CD4-positive, alpha-beta T cell treated with Interleukin-10 for 1 hour (primary cell): Measurements from ENCODE around the gene WFDC11.
"Not testable (repeated sequence)": the region's sequence is repeated elsewhere in the genome, so short reads cannot be mapped to it uniquely, and the experiment has no call there.

Source experiments
- DNase-seq: peaks from one replicate; pipeline ENCODE4 v3.0.0-alpha.2; 2020

The WFDC11 gene

GRCh38 chr20:45670139-45670538, at the start of gene WFDC11:
TSS of gene WFDC11 (minus strand) at chr20:45670239. CDS start at chr20:45650600, 19,639 bp downstream.
- no peak for DNase-seq

- DNase-seq = not testable (repeated sequence)
Measured at GRCh38 chr20:45716141-45716688, 46.2 kb upstream of the WFDC11 start.

GRCh38 chr20:45704969-45705637, 35.1 kb upstream of the WFDC11 start, which contains the start of gene WFDC10B:
TSS of gene WFDC10B (minus strand) at chr20:45705019. CDS start at chr20:45685992, 19,027 bp downstream.
- DNase-seq = no peak

GRCh38 chr20:45701873-45702272, 31.8 kb upstream of the WFDC11 start, which contains the start of gene WFDC13:
TSS of gene WFDC13 (plus strand) at chr20:45702038. CDS start at chr20:45702124, 86 bp downstream.
- no peak for DNase-seq

GRCh38 chr20:45701104-45701503, 31.1 kb upstream of the WFDC11 start:
- no peak for DNase-seq

GRCh38 chr20:45695496-45695895, 25.5 kb upstream of the WFDC11 start:
- DNase-seq = no peak

- DNase-seq = not testable (repeated sequence)
Measured at GRCh38 chr20:45693346-45693745, 23.3 kb upstream of the WFDC11 start.

GRCh38 chr20:45685896-45686295, 15.9 kb upstream of the WFDC11 start:
- DNase-seq = no peak

- no peak for DNase-seq
Measured at GRCh38 chr20:45679650-45680049, 9.6 kb upstream of the WFDC11 start.

- no peak for DNase-seq
Measured at GRCh38 chr20:45672765-45673164, 2.7 kb upstream of the WFDC11 start.

GRCh38 chr20:45657038-45657437, 13.0 kb downstream of the WFDC11 start:
- DNase-seq = not testable (repeated sequence)

GRCh38 chr20:45651726-45652125, 18.3 kb downstream of the WFDC11 start:
- DNase-seq = not testable (repeated sequence)

- DNase-seq = no peak
Measured at GRCh38 chr20:45649312-45649863, 20.7 kb downstream of the WFDC11 start.

- DNase-seq = no peak
Measured at GRCh38 chr20:45647441-45648050, 22.5 kb downstream of the WFDC11 start.

GRCh38 chr20:45646875-45647274, 23.2 kb downstream of the WFDC11 start:
- no peak for DNase-seq

GRCh38 chr20:45645869-45646268, 24.2 kb downstream of the WFDC11 start:
- not testable (repeated sequence) for DNase-seq

- DNase-seq = not testable (repeated sequence)
Measured at GRCh38 chr20:45641076-45641475, 29.0 kb downstream of the WFDC11 start.

GRCh38 chr20:45639687-45640086, 30.4 kb downstream of the WFDC11 start:
- DNase-seq = no peak

GRCh38 chr20:45636513-45636912, 33.5 kb downstream of the WFDC11 start:
- no peak for DNase-seq

GRCh38 chr20:45631184-45631583, 38.9 kb downstream of the WFDC11 start, which contains the start of gene WFDC9:
TSS of gene WFDC9 (minus strand) at chr20:45631284. CDS start at chr20:45610181, 21,103 bp downstream.
- no peak for DNase-seq

- DNase-seq = no peak
Measured at GRCh38 chr20:45630371-45630770, 39.7 kb downstream of the WFDC11 start.

- DNase-seq = peak; percentile 17
Measured at GRCh38 chr20:45629496-45630100, 40.4 kb downstream of the WFDC11 start, which contains the start of gene WFDC10A. TSS of gene WFDC10A (plus strand) at chr20:45629739. CDS start at chr20:45629814, 75 bp downstream.

GRCh38 chr20:45626540-45626939, 43.5 kb downstream of the WFDC11 start:
- no peak for DNase-seq
